KMS-11 (cell line): ENCODE measurements around the gene C9orf72.

Experiments used
- H2AFZ ChIP-seq: fragments of 200-600 bp; sonication (generic); 2 replicates; pipeline ENCODE4 v1.6.1; 2016; ENCODE audit warnings: antibody characterized with exemption, mixed run types, low read depth
- H3K27ac ChIP-seq: fragments of 200-600 bp; sonication (generic); 2 replicates; pipeline ENCODE4 v1.6.1; 2016; ENCODE audit warnings: mild to moderate bottlenecking, mixed run types
- H3K27me3 ChIP-seq: fragments of 200-600 bp; sonication (generic); 2 replicates; pipeline ENCODE4 v1.6.1; 2017; ENCODE audit warnings: mild to moderate bottlenecking, low read depth, mixed run types, moderate library complexity; ENCODE audit not compliant: insufficient read depth
- H3K36me3 ChIP-seq: fragments of 200-600 bp; sonication (generic); 2 replicates; pipeline ENCODE4 v1.6.1; 2017; ENCODE audit warnings: mild to moderate bottlenecking, mixed run types; ENCODE audit not compliant: insufficient read depth
- H3K4me1 ChIP-seq: fragments of 200-600 bp; sonication (generic); 2 replicates; pipeline ENCODE4 v1.6.1; 2016; ENCODE audit warnings: mild to moderate bottlenecking, low read depth, mixed run types; ENCODE audit not compliant: poor library complexity, severe bottlenecking
- H3K4me2 ChIP-seq: fragments of 200-600 bp; sonication (generic); 2 replicates; pipeline ENCODE4 v1.7.0; 2016; ENCODE audit warnings: mild to moderate bottlenecking, mixed run types
- H3K4me3 ChIP-seq: fragments of 200-600 bp; sonication (generic); IDR thresholded peaks from 2 replicates; pipeline ENCODE4 v1.6.1; 2017; ENCODE audit warnings: low read depth, low read length, mixed read lengths; ENCODE audit not compliant: insufficient read depth
- H3K79me2 ChIP-seq: fragments of 200-600 bp; sonication (generic); 2 replicates; pipeline ENCODE4 v1.6.1; 2016; ENCODE audit warnings: low read depth, mixed run types; ENCODE audit not compliant: insufficient read depth
- H3K9ac ChIP-seq: fragments of 200-600 bp; sonication (generic); 2 replicates; pipeline ENCODE4 v1.6.1; 2016; ENCODE audit warnings: mild to moderate bottlenecking, mixed run types
- H4K20me1 ChIP-seq: fragments of 200-600 bp; sonication (generic); 2 replicates; pipeline ENCODE4 v1.6.1; 2016; ENCODE audit warnings: mild to moderate bottlenecking, mixed run types; ENCODE audit not compliant: insufficient read depth
- TF ChIP-seq, protein P1 (sequence below): fragments of 200-600 bp; sonication (generic); conservative IDR thresholded peaks from 2 replicates; pipeline ENCODE4 v1.6.1; 2017; ENCODE audit warnings: low read depth, mild to moderate bottlenecking, antibody characterized with exemption, low read length, moderate library complexity, mixed read lengths

The C9orf72 gene

DNA sequence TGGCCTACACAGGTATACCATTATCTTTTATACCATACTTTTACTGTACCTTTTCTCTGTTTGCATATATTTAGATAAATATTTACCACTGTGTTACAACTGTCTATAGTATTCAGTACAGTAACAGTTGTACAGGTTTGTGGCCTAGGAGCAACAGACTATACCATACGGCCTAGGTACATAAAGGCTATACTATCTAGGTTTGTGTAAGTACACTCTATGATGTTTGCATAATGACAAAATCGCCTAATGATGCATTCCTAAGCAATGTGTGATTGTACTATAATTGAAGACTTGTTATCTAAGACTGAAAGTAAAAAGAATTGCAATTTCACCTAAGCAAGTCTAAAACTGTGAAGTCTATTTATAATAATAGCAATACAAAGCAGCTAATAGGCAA is 3.9 kb downstream of the C9orf72 start:
- TF ChIP-seq, protein P1, sequence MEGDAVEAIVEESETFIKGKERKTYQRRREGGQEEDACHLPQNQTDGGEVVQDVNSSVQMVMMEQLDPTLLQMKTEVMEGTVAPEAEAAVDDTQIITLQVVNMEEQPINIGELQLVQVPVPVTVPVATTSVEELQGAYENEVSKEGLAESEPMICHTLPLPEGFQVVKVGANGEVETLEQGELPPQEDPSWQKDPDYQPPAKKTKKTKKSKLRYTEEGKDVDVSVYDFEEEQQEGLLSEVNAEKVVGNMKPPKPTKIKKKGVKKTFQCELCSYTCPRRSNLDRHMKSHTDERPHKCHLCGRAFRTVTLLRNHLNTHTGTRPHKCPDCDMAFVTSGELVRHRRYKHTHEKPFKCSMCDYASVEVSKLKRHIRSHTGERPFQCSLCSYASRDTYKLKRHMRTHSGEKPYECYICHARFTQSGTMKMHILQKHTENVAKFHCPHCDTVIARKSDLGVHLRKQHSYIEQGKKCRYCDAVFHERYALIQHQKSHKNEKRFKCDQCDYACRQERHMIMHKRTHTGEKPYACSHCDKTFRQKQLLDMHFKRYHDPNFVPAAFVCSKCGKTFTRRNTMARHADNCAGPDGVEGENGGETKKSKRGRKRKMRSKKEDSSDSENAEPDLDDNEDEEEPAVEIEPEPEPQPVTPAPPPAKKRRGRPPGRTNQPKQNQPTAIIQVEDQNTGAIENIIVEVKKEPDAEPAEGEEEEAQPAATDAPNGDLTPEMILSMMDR, result no peak
- H4K20me1 ChIP-seq, result no peaks in the 10 kb centered on the region
- H3K27ac ChIP-seq, result no peak overlapping the region
- H3K36me3 ChIP-seq, result no peaks in the 10 kb centered on the region
- H3K4me2 ChIP-seq, result no peak overlapping the region
- no peaks in the 10 kb centered on the region for H3K27me3 ChIP-seq
- no peak overlapping the region for H3K9ac ChIP-seq
- no peaks in the 10 kb centered on the region for H3K79me2 ChIP-seq
- H3K4me1 ChIP-seq, result peaks cover 24% of the 10 kb centered on the region
- no peak overlapping the region for H2AFZ ChIP-seq
- H3K4me3 ChIP-seq, result no peak overlapping the region

GRCh38 chr9:27566118-27566517 is 7.2 kb downstream of the C9orf72 start:
- TF ChIP-seq, protein P1, result no peak
- Histone ChIP-seq H3K4me2 (no peak overlapping the region), H3K4me3 (no peak overlapping the region), H2AFZ (no peak overlapping the region), H3K9ac (no peak overlapping the region), H3K36me3 (no peaks in the 10 kb centered on the region), H3K79me2 (no peaks in the 10 kb centered on the region), H3K27ac (no peak overlapping the region), H3K27me3 (no peaks in the 10 kb centered on the region), H4K20me1 (no peaks in the 10 kb centered on the region), H3K4me1 (peaks cover 12% of the 10 kb centered on the region)

DNA sequence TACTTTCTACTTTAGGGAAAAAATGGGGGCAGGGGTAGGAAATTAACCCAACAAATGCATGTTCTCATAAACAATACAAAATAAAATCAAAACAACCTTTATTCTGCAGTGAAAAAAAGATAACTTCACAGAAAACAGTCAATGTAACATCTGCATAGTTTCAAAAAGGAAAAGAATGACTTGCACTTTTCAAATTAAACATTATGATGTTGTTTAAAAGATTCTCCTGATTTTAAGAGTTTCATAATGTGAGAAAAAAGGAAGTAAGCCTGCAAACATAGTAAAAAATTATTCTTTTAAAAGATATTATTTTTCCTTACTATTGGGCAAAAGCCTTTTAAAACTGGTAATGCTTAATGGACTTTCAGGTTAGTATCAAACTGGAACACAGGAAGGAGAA is 7.6 kb downstream of the C9orf72 start:
- Histone ChIP-seq H3K4me1 (peaks cover 12% of the 10 kb centered on the region), H3K27ac (no peak overlapping the region), H3K4me2 (no peak overlapping the region), H3K79me2 (no peaks in the 10 kb centered on the region), H4K20me1 (no peaks in the 10 kb centered on the region), H2AFZ (no peak overlapping the region), H3K9ac (no peak overlapping the region), H3K27me3 (no peaks in the 10 kb centered on the region), H3K4me3 (no peak overlapping the region), H3K36me3 (no peaks in the 10 kb centered on the region)
- TF ChIP-seq, protein P1, result no peak

GRCh38 chr9:27564670-27565069 is 8.6 kb downstream of the C9orf72 start:
- no peaks in the 10 kb centered on the region for H3K27me3 ChIP-seq

More at GRCh38 chr9:27564670-27565069, 8.6 kb downstream of the C9orf72 start:
- no peak overlapping the region for H2AFZ ChIP-seq
- no peaks in the 10 kb centered on the region for H4K20me1 ChIP-seq
- H3K36me3 ChIP-seq, result no peaks in the 10 kb centered on the region
- TF ChIP-seq, protein P1, result no peak
- no peak overlapping the region for H3K27ac ChIP-seq
- no peaks in the 10 kb centered on the region for H3K79me2 ChIP-seq
- peaks cover 12% of the 10 kb centered on the region for H3K4me1 ChIP-seq
- no peak overlapping the region for H3K4me2 ChIP-seq
- H3K4me3 ChIP-seq, result no peak overlapping the region
- H3K9ac ChIP-seq, result no peak overlapping the region
